NB4 (cell line): ENCODE results near the gene PGM2.
A peak's percentile ranks its signal among the peaks of the same experiment; 100 is the strongest.

Source experiments
- CTCF ChIP-seq: IDR thresholded peaks from one replicate; pipeline ENCODE4 v1.5.1; 2012; ENCODE audit warnings: low read depth, low read length
- POLR2A ChIP-seq: IDR thresholded peaks from 2 replicates; pipeline ENCODE4 v1.6.1; 2011; ENCODE audit warnings: mild to moderate bottlenecking; ENCODE audit not compliant: insufficient read length; ENCODE audit errors: extremely low read depth

DNA sequence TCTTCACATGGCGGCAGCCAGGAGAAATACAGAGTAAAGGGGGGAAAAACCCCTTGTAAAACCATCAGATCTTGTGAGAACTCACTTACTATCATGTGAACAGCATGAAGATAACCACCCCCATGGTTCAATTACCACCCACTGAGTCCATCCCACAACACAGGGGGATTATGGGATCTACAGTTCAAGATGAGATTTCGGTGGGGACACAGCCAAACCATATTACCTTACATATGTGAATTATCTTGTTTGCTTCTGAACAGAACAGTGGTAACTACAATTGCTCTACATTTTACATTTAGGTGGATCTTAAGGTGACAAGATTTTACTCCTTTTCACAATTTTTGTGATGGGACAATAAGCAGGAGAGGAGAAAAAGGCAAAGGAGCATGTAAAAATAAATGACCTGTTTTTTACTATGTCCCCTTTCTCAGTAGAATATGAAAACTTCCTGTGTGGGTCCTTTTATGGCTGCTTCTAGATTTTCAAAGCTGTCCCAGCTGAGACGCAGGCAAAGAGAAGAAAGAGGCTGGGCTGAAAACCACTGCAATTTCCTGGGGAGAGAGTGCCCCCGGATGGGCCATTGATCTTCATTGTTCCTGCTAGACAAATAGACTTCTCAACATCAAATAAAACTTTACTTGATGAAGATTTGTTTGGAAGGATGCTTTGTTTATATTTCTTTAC lies 45.9 kb upstream of the PGM2 start:
- TF ChIP-seq CTCF (peak; percentile 56), POLR2A (no peak)
